ENCODE results near the gene FARP1.

FARP1 gene

GRCh38 chr13:98462241-98462882 lies 319.5 kb downstream of the FARP1 start:
- in situ Hi-C loops (cut with HindIII; ENCODE audit: low sequenced_read_pairs) = no loop called here

- in situ Hi-C loops (cut with HindIII; ENCODE audit: low sequenced_read_pairs) = no loop called here
Measured at GRCh38 chr13:98462946-98463345, 320.1 kb downstream of the FARP1 start.

- in situ Hi-C loops (cut with HindIII; ENCODE audit: low sequenced_read_pairs) = no loop called here
Measured at GRCh38 chr13:98466634-98467236, 323.8 kb downstream of the FARP1 start.

GRCh38 chr13:98467263-98467985 lies 324.5 kb downstream of the FARP1 start:
- in situ Hi-C loops (cut with HindIII; ENCODE audit: low sequenced_read_pairs) = no loop called here

GRCh38 chr13:98468361-98468760 lies 325.5 kb downstream of the FARP1 start:
- in situ Hi-C loops (cut with HindIII; ENCODE audit: low sequenced_read_pairs) = no loop called here

- in situ Hi-C loops (cut with HindIII; ENCODE audit: low sequenced_read_pairs) = no loop called here
Measured at GRCh38 chr13:98468929-98469328, 326.0 kb downstream of the FARP1 start.

- in situ Hi-C loops (cut with HindIII; ENCODE audit: low sequenced_read_pairs) = no loop called here
Measured at GRCh38 chr13:98470920-98471319, 328.0 kb downstream of the FARP1 start.

GRCh38 chr13:98471934-98472333 lies 329.0 kb downstream of the FARP1 start:
- in situ Hi-C loops (cut with HindIII; ENCODE audit: low sequenced_read_pairs) = no loop called here

- in situ Hi-C loops (cut with HindIII; ENCODE audit: low sequenced_read_pairs) = no loop called here
Measured at GRCh38 chr13:98473135-98473787, 330.4 kb downstream of the FARP1 start.

GRCh38 chr13:98473788-98474144 lies 330.9 kb downstream of the FARP1 start:
- in situ Hi-C loops (cut with HindIII; ENCODE audit: low sequenced_read_pairs) = no loop called here

- in situ Hi-C loops (cut with HindIII; ENCODE audit: low sequenced_read_pairs) = no loop called here
Measured at GRCh38 chr13:98474292-98474691, 331.4 kb downstream of the FARP1 start.

GRCh38 chr13:98474761-98475160 lies 331.9 kb downstream of the FARP1 start:
- in situ Hi-C loops (cut with HindIII; ENCODE audit: low sequenced_read_pairs) = no loop called here

- in situ Hi-C loops (cut with HindIII; ENCODE audit: low sequenced_read_pairs) = no loop called here
Measured at GRCh38 chr13:98475522-98475921, 332.6 kb downstream of the FARP1 start.

- in situ Hi-C loops (cut with HindIII; ENCODE audit: low sequenced_read_pairs) = no loop called here
Measured at GRCh38 chr13:98476106-98476505, 333.2 kb downstream of the FARP1 start.

- in situ Hi-C loops (cut with HindIII; ENCODE audit: low sequenced_read_pairs) = no loop called here
Measured at GRCh38 chr13:98476538-98476966, 333.7 kb downstream of the FARP1 start.

GRCh38 chr13:98478189-98479129 lies 335.6 kb downstream of the FARP1 start:
- in situ Hi-C loops (cut with HindIII; ENCODE audit: low sequenced_read_pairs) = no loop called here

- in situ Hi-C loops (cut with HindIII; ENCODE audit: low sequenced_read_pairs) = no loop called here
Measured at GRCh38 chr13:98479496-98480003, 336.7 kb downstream of the FARP1 start.

GRCh38 chr13:98480915-98481877 lies 338.3 kb downstream of the FARP1 start:
- in situ Hi-C loops (cut with HindIII; ENCODE audit: low sequenced_read_pairs) = no loop called here

Measured in DLD1 (cell line).